ENCODE results near the gene RPS27.
A peak's percentile ranks its signal among the peaks of the same experiment; 100 is the strongest.
"Not testable (repeated sequence)": the region's sequence is repeated elsewhere in the genome, so short reads cannot be mapped to it uniquely, and the experiment has no call there.

The RPS27 gene

GRCh38 chr1:153960206-153960605 lies 30.4 kb upstream of the RPS27 start:
- no peak for DNase-seq

DNA sequence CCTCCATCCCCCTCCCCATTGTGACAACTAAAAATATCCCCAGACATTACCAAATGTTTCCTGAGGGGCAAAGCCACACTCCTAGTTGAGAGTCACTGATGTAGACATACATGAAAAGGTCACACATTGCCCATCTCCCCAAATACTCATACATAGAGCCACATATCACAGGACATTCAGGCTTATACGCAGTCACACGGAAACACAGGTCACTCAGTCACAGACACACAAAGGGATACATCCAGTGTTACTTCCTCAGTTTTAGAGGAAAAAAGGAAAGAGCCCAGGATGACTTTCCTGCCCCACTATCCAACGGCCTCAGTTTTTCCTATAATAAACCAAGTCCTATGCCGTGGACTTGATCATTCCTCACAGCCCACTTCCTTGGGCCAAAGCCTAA lies 29.1 kb upstream of the RPS27 start:
- no peak for DNase-seq

GRCh38 chr1:153962088-153963029 lies 28.2 kb upstream of the RPS27 start:
- DNase-seq, result no peak

DNA sequence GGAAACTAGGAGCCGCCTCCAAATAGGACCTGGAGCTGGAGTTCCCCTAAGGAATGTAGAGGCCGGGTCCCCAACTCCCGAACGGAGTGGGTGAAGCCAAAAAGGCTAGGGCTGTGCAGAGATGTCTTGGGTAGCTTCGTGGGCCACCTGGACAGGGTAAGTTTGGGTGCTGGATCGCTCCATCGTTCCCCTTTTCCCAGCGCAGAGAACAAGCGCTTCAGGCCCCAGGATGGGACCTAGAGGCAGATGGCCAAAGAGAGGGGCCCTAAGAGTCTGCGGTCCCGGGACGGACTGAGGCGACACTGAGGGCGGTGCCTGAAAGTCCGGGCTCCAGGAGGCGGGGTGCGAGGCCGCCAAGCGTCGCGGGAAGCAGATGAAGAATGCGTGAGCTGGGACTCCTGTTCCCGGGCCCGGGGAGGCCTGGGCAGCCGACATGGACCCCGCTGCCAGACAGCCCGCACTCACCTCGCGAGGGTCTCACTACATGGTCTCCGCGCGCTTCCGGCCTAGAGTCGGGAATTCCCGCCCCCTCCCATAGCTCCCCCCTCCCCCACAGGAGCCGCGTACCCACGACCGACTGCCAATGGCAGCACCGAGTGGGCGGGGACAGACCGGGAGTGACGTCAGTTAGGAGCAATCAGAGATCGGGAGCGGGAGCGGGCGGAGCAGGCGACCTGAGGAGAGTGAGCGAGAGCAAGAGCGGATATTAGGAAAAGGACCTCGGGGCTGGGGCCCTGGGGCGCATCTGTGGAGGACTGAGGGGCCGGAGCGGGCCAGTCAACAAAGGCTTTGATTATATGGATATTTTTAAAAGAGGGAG lies 27.3 kb upstream of the RPS27 start, which contains the start of gene SLC39A1:
Gene SLC39A1 (minus strand): TSS at position 508 of the 820 bp plus-strand sequence. CDS start 822 bp downstream, outside the sequence.
- peak in 55 of 56 donors; percentile 68 to 98 (median 95) for DNase-seq

- peak in 5 of 56 donors; percentile 14 to 52 (median 38) for DNase-seq
Measured at GRCh38 chr1:153963850-153964331, 26.7 kb upstream of the RPS27 start.

GRCh38 chr1:153967107-153967999 lies 23.2 kb upstream of the RPS27 start, which contains the start of gene CREB3L4:
TSS of gene CREB3L4 (plus strand) at chr1:153967902. CDS start at chr1:153968526, 624 bp downstream.
- peak in 55 of 56 donors; percentile 76 to 96 (median 88) for DNase-seq

DNA sequence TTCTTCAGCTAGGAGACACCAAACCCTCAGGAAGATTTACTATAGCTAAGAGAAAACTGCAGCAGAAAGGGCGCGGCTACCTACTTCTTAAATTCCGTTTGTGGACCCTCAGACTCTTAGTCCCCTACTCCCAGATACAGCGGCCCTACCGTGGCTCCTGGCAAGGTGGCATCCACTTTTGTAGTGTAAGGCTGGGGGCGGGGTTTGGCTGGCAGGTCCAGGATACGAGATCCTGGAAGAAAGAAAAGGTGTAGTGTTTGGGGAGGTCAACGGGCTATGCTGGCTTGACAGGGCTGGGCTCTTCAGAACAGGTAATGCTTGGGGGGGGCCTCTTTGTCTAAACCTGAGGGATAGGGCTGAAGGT lies 22.6 kb upstream of the RPS27 start:
- DNase-seq, result peak in 1 of 56 donors; percentile 56

GRCh38 chr1:153968408-153968807 lies 22.2 kb upstream of the RPS27 start:
- DNase-seq, result no peak

DNA sequence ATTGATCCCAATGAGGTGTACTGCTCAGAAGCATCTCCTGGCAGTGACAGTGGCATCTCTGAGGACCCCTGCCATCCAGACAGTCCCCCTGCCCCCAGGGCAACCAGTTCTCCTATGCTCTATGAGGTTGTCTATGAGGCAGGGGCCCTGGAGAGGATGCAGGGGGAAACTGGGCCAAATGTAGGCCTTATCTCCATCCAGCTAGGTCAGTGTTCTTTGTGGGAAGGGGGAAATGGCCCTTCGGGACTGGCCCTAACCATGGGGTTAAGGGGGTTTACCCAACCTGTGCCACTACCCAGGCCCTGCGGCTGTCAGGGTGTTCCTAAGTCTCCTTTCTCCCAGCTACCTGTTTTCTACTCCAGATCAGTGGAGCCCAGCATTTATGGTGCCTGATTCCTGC lies 21.6 kb upstream of the RPS27 start:
- no peak for DNase-seq

DNA sequence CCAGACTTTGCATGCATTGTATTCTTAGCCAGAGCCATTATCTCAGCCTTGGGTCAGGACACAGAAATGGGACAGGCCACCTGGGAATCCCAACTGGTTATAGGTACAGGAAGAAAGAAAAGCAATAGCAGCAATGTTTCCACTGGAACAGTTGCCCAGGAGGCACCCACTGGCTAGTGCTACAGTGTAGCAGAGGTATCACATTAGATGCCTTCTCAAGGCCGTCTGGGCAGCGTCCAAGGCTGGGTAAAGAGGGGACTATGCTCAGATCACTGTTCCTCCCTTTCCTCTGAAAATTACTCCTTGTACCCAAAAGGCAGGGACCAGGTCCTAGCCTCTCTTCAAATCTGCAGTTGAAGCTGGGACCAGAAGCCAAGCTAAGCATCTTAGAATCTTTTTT lies 20.2 kb upstream of the RPS27 start:
- no peak for DNase-seq

DNA sequence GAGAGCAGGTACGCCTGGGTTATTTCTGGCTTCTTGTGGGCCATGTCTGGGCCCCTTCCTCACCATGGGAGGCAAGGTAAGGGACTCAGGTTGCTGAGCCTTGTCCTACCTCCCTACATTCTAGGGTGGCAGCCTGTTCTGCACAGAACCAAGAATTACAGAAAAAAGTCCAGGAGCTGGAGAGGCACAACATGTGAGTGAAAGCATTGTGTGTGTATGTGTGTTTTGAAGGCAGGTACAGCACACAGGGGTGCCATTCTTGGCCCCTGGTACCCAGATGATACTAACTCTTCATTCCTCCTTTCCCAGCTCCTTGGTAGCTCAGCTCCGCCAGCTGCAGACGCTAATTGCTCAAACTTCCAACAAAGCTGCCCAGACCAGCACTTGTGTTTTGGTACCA lies 17.5 kb upstream of the RPS27 start:
- DNase-seq, result no peak

DNA sequence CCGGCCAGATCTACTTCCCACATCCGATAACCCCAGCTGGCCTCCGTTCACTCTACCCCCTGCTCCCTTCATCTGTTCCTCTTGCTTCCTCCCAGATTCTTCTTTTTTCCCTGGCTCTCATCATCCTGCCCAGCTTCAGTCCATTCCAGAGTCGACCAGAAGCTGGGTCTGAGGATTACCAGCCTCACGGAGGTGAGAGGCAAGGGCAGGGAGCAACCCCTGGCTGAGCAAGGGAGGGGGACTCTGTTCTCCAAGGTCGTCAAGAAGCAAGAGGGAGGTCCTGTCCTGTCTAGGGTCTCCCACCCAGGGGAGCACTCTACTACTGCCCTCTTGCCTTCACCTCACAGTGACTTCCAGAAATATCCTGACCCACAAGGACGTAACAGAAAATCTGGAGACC lies 17.0 kb upstream of the RPS27 start:
- DNase-seq, result no peak

GRCh38 chr1:153976819-153977249 lies 13.7 kb upstream of the RPS27 start:
- peak in 2 of 56 donors; percentile 5 to 14 for DNase-seq

GRCh38 chr1:153977250-153978240 lies 13.0 kb upstream of the RPS27 start, which contains the start of gene JTB:
TSS of gene JTB (minus strand) at chr1:153977674. CDS start at chr1:153977252, 422 bp downstream.
- peak; percentile 31 to 92 (median 79) for DNase-seq

- no peak for DNase-seq
Measured at GRCh38 chr1:153978274-153978909, 12.2 kb upstream of the RPS27 start.

GRCh38 chr1:153979091-153979490 lies 11.5 kb upstream of the RPS27 start:
- not testable (repeated sequence) for DNase-seq

DNA sequence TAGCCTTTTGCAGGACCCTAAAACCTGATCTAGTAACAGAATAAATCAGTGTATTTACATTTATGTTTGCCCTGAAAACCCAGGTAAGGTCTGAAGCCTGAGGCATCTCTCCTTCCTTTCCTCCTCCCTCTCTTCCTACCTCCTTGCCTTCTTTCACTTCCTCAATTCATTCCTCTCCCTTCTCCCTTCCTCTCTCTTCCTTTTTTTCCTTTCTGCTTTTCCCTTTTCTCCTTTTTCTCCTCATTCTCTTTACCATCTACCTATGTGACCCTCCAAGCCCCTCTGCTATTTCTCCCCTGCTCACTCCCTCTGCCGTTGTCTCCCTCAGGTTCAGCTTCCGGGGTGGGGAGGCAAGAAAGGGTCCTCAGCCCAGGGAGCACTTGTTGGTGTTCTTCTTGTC lies 8.8 kb upstream of the RPS27 start:
- DNase-seq, result not testable (repeated sequence)

DNA sequence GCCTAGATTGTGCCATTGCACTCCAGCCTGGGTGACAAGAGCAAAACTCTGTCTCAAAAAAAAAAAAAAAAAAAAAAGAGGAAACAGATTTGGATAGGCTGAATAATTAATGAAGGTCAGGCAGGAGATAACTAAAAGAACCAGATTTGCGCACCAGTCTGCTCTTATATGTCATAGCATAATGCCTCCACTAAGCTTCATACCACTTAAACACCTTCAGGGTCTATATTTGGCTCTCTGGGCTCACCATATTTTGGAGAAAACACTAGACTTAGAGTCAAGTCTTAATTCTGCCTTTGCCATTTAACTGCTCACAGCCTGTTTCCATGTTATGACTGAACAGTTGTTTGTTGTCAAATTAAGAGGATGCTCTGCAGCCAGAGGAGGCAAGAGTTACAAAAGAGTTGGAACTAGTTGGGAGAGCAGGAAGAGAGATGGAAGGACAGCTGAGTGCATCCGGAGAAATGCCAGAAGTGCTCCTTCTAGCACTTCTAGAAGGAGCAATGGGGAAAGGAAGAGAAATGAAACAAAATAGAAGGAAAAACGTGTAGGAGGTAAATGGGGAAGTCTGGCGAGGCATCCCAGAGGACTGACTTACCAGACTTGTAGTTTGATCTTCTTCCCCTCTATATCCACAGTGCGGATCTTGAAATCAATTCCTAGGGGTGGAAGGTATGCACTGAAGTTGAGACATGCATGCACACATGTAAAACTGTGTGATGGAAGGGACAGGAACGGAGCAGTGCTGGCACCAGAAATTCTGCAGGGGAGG lies 6.3 kb upstream of the RPS27 start:
- no peak for DNase-seq
